T-helper 2 cell treated with Interferon-gamma antibody and Interleukin-4, amounts not matched to agents 5 μg/mL and 100 μg/mL, for 36 hours (primary cell): Measurements from ENCODE around the gene UBE2M.

Source experiments
- DNase-seq: peaks from one replicate; pipeline ENCODE4 v3.0.0; 2021; ENCODE audit warnings: low spot score
- H3K27ac Mint-ChIP-seq: one replicate; pipeline ENCODE4 v1.8.0; 2021; ENCODE audit warnings: mild to moderate bottlenecking, mixed read lengths
- H3K27me3 Mint-ChIP-seq: one replicate; pipeline ENCODE4 v1.8.0; 2021; ENCODE audit warnings: low read depth, mixed read lengths
- H3K36me3 Mint-ChIP-seq: one replicate; pipeline ENCODE4 v1.8.0; 2021; ENCODE audit warnings: low read depth, mixed read lengths
- H3K4me1 Mint-ChIP-seq: one replicate; pipeline ENCODE4 v1.8.0; 2021; ENCODE audit warnings: low read depth, mixed read lengths
- H3K4me3 Mint-ChIP-seq: one replicate; pipeline ENCODE4 v1.8.0; 2022; ENCODE audit warnings: mild to moderate bottlenecking, moderate library complexity, mixed read lengths
- H3K9me3 Mint-ChIP-seq: one replicate; pipeline ENCODE4 v1.8.0; 2021; ENCODE audit warnings: mixed read lengths

The UBE2M gene

GRCh38 chr19:58563034-58563573, 4.7 kb upstream of the UBE2M start:
- no peaks in the 10 kb centered on the region for H3K27me3 Mint-ChIP-seq
- peak overlapping the region; percentile 83 for H3K4me3 Mint-ChIP-seq
- H3K4me1 Mint-ChIP-seq: peaks cover 28% of the 10 kb centered on the region
- peak overlapping the region; percentile 80 for H3K27ac Mint-ChIP-seq
- no peaks in the 10 kb centered on the region for H3K9me3 Mint-ChIP-seq
- H3K36me3 Mint-ChIP-seq: peaks cover 18% of the 10 kb centered on the region
- DNase-seq: no peak

GRCh38 chr19:58562122-58563033, 4.0 kb upstream of the UBE2M start:
- no peaks in the 10 kb centered on the region for H3K9me3 Mint-ChIP-seq
- peak; percentile 54 for DNase-seq
- peak overlapping the region; percentile 83 for H3K4me3 Mint-ChIP-seq
- H3K27ac Mint-ChIP-seq: peak overlapping the region; percentile 80
- H3K4me1 Mint-ChIP-seq: peaks cover 31% of the 10 kb centered on the region
- peaks cover 23% of the 10 kb centered on the region for H3K36me3 Mint-ChIP-seq
- no peaks in the 10 kb centered on the region for H3K27me3 Mint-ChIP-seq

GRCh38 chr19:58561373-58562121, 3.1 kb upstream of the UBE2M start:
- peak overlapping the region; percentile 83 for H3K4me3 Mint-ChIP-seq
- no peaks in the 10 kb centered on the region for H3K9me3 Mint-ChIP-seq
- DNase-seq: no peak
- H3K27me3 Mint-ChIP-seq: no peaks in the 10 kb centered on the region
- peaks cover 35% of the 10 kb centered on the region for H3K4me1 Mint-ChIP-seq
- H3K36me3 Mint-ChIP-seq: peaks cover 29% of the 10 kb centered on the region
- H3K27ac Mint-ChIP-seq: peak overlapping the region; percentile 60

- Mint-ChIP-seq H3K4me3 (peak overlapping the region; percentile 99), H3K36me3 (peaks cover 34% of the 10 kb centered on the region), H3K27me3 (no peaks in the 10 kb centered on the region), H3K27ac (peak overlapping the region; percentile 98), H3K4me1 (peaks cover 41% of the 10 kb centered on the region), H3K9me3 (no peaks in the 10 kb centered on the region)
- DNase-seq: no peak
Observed at GRCh38 chr19:58560921-58561320, 2.5 kb upstream of the UBE2M start.

GRCh38 chr19:58560007-58560887, 1.8 kb upstream of the UBE2M start:
- Mint-ChIP-seq H3K4me3 (peak overlapping the region; percentile 99), H3K4me1 (peaks cover 44% of the 10 kb centered on the region), H3K27ac (peak overlapping the region; percentile 98), H3K9me3 (no peaks in the 10 kb centered on the region), H3K36me3 (peaks cover 36% of the 10 kb centered on the region), H3K27me3 (no peaks in the 10 kb centered on the region)
- no peak for DNase-seq

GRCh38 chr19:58559275-58560006, 1.0 kb upstream of the UBE2M start:
- no peaks in the 10 kb centered on the region for H3K9me3 Mint-ChIP-seq
- DNase-seq: peak; percentile 81
- H3K27ac Mint-ChIP-seq: peak overlapping the region; percentile 98
- peaks cover 45% of the 10 kb centered on the region for H3K4me1 Mint-ChIP-seq
- H3K27me3 Mint-ChIP-seq: no peaks in the 10 kb centered on the region
- H3K4me3 Mint-ChIP-seq: peak overlapping the region; percentile 99
- peaks cover 41% of the 10 kb centered on the region for H3K36me3 Mint-ChIP-seq

GRCh38 chr19:58558623-58559274, 338 bp upstream of the UBE2M start:
- H3K36me3 Mint-ChIP-seq: peaks cover 47% of the 10 kb centered on the region
- H3K4me1 Mint-ChIP-seq: peaks cover 44% of the 10 kb centered on the region
- peak overlapping the region; percentile 99 for H3K4me3 Mint-ChIP-seq
- peak; percentile 100 for DNase-seq
- peak overlapping the region; percentile 98 for H3K27ac Mint-ChIP-seq
- no peaks in the 10 kb centered on the region for H3K9me3 Mint-ChIP-seq
- no peaks in the 10 kb centered on the region for H3K27me3 Mint-ChIP-seq

- peak overlapping the region; percentile 92 for H3K4me3 Mint-ChIP-seq
- no peak for DNase-seq
- peaks cover 53% of the 10 kb centered on the region for H3K36me3 Mint-ChIP-seq
- H3K27me3 Mint-ChIP-seq: no peaks in the 10 kb centered on the region
- H3K4me1 Mint-ChIP-seq: peaks cover 44% of the 10 kb centered on the region
- H3K9me3 Mint-ChIP-seq: no peaks in the 10 kb centered on the region
- peak overlapping the region; percentile 93 for H3K27ac Mint-ChIP-seq
Observed at GRCh38 chr19:58557221-58558065, 968 bp downstream of the UBE2M start.

GRCh38 chr19:58556622-58557220, 1.7 kb downstream of the UBE2M start:
- peaks cover 60% of the 10 kb centered on the region for H3K36me3 Mint-ChIP-seq
- peak overlapping the region; percentile 92 for H3K4me3 Mint-ChIP-seq
- H3K27me3 Mint-ChIP-seq: no peaks in the 10 kb centered on the region
- no peak for DNase-seq
- peak overlapping the region; percentile 93 for H3K27ac Mint-ChIP-seq
- no peaks in the 10 kb centered on the region for H3K9me3 Mint-ChIP-seq
- H3K4me1 Mint-ChIP-seq: peaks cover 44% of the 10 kb centered on the region

- H3K27me3 Mint-ChIP-seq: no peaks in the 10 kb centered on the region
- peaks cover 65% of the 10 kb centered on the region for H3K36me3 Mint-ChIP-seq
Observed at GRCh38 chr19:58555920-58556621, 2.3 kb downstream of the UBE2M start.

GRCh38 chr19:58555369-58555885, 3.0 kb downstream of the UBE2M start:
- H3K4me3 Mint-ChIP-seq: peak overlapping the region; percentile 96
- H3K36me3 Mint-ChIP-seq: peaks cover 71% of the 10 kb centered on the region
- H3K9me3 Mint-ChIP-seq: no peaks in the 10 kb centered on the region
- no peaks in the 10 kb centered on the region for H3K27me3 Mint-ChIP-seq
- peak overlapping the region; percentile 99 for H3K27ac Mint-ChIP-seq
- no peak for DNase-seq
- H3K4me1 Mint-ChIP-seq: peaks cover 38% of the 10 kb centered on the region

More at GRCh38 chr19:58555920-58556621, 2.3 kb downstream of the UBE2M start:
- no peak for DNase-seq
- Mint-ChIP-seq H3K9me3 (no peaks in the 10 kb centered on the region), H3K4me3 (peak overlapping the region; percentile 92), H3K4me1 (peaks cover 38% of the 10 kb centered on the region), H3K27ac (peak overlapping the region; percentile 99)
